Measurements from ENCODE around the gene BEND7.

The BEND7 gene

DNA sequence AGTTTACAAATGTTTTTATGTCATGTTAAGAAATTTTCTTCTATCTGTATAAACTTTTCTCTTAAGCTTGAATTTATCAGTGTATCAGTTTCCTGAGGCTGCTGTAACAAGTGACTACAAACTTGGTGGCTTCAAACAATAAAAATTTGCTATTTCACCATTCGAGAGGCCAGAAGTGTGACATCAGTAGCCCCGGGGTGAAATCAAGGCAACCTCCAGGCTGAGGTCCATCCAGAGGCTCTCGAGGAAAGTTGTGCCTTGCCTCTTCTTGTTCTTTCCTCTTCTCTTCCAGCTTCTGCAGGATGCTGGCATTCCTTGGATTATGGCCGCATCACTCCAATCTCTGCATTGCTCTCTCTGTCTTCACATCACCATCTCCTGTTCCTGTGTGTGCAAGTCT is 6.5 kb upstream of the BEND7 start:
- Histone ChIP-seq H3K4me1 (ENCODE audit: control insufficient read depth, low read length) (no peaks in the 10 kb centered on the region), H3K27ac (ENCODE audit: low read depth, low read length) (no peak overlapping the region), H3K27me3 (ENCODE audit: control insufficient read depth, low read length) (peaks cover 10% of the 10 kb centered on the region), H3K36me3 (ENCODE audit: control insufficient read depth, low read length) (no peaks in the 10 kb centered on the region), H3K4me3 (ENCODE audit: low read length) (no peak overlapping the region), H4K20me1 (ENCODE audit: control insufficient read depth, insufficient read depth, low read depth, low read length) (no peaks in the 10 kb centered on the region), H3K4me2 (ENCODE audit: low read length) (no peak overlapping the region), H3K9me2 (replicated peaks; ENCODE audit: control insufficient read depth, low read length) (no peaks in the 10 kb centered on the region), H3F3A (ENCODE audit: control insufficient read depth, insufficient read depth) (no peaks in the 10 kb centered on the region), H3K79me2 (ENCODE audit: control insufficient read depth, low read length) (no peaks in the 10 kb centered on the region), H3K9me3 (ENCODE audit: control insufficient read depth, insufficient read depth, low read length) (no peaks in the 10 kb centered on the region)
- TF ChIP-seq EZH2phosphoT487 (IDR thresholded peaks at IDR 0.05; ENCODE audit: borderline replicate concordance, low read length), result no peak
- TF ChIP-seq, protein P1, sequence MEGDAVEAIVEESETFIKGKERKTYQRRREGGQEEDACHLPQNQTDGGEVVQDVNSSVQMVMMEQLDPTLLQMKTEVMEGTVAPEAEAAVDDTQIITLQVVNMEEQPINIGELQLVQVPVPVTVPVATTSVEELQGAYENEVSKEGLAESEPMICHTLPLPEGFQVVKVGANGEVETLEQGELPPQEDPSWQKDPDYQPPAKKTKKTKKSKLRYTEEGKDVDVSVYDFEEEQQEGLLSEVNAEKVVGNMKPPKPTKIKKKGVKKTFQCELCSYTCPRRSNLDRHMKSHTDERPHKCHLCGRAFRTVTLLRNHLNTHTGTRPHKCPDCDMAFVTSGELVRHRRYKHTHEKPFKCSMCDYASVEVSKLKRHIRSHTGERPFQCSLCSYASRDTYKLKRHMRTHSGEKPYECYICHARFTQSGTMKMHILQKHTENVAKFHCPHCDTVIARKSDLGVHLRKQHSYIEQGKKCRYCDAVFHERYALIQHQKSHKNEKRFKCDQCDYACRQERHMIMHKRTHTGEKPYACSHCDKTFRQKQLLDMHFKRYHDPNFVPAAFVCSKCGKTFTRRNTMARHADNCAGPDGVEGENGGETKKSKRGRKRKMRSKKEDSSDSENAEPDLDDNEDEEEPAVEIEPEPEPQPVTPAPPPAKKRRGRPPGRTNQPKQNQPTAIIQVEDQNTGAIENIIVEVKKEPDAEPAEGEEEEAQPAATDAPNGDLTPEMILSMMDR (IDR thresholded peaks at IDR 0.05; ENCODE audit: low read depth, low read length, poor library complexity, severe bottlenecking), result no peak

DNA sequence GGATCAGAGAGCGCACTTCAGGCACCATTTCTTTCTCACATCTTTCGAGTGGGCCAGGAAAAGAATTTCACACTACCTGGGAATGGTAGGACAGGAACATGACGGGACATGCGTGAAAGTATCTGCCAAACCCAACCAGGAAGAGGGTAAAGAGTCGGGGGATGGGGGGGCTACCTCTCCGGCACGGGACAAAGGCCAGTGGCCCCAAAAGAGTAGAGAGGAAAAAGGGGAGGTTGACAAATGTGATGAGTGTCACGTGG is 830 bp upstream of the BEND7 start:
- Histone ChIP-seq H3K4me3 (ENCODE audit: low read length) (no peak overlapping the region), H3K27ac (ENCODE audit: low read depth, low read length) (no peak overlapping the region), H3K27me3 (ENCODE audit: control insufficient read depth, low read length) (peaks cover 37% of the 10 kb centered on the region), H3K36me3 (ENCODE audit: control insufficient read depth, low read length) (no peaks in the 10 kb centered on the region), H3K4me1 (ENCODE audit: control insufficient read depth, low read length) (no peaks in the 10 kb centered on the region), H4K20me1 (ENCODE audit: control insufficient read depth, insufficient read depth, low read depth, low read length) (no peaks in the 10 kb centered on the region), H3K9me2 (replicated peaks; ENCODE audit: control insufficient read depth, low read length) (no peaks in the 10 kb centered on the region), H3K79me2 (ENCODE audit: control insufficient read depth, low read length) (no peaks in the 10 kb centered on the region), H3K4me2 (ENCODE audit: low read length) (no peak overlapping the region), H3F3A (ENCODE audit: control insufficient read depth, insufficient read depth) (no peaks in the 10 kb centered on the region), H3K9me3 (ENCODE audit: control insufficient read depth, insufficient read depth, low read length) (no peaks in the 10 kb centered on the region)
- no peak for TF ChIP-seq EZH2phosphoT487 (IDR thresholded peaks at IDR 0.05; ENCODE audit: borderline replicate concordance, low read length)
- TF ChIP-seq, protein P1 (IDR thresholded peaks at IDR 0.05; ENCODE audit: low read depth, low read length, poor library complexity, severe bottlenecking), result no peak

DNA sequence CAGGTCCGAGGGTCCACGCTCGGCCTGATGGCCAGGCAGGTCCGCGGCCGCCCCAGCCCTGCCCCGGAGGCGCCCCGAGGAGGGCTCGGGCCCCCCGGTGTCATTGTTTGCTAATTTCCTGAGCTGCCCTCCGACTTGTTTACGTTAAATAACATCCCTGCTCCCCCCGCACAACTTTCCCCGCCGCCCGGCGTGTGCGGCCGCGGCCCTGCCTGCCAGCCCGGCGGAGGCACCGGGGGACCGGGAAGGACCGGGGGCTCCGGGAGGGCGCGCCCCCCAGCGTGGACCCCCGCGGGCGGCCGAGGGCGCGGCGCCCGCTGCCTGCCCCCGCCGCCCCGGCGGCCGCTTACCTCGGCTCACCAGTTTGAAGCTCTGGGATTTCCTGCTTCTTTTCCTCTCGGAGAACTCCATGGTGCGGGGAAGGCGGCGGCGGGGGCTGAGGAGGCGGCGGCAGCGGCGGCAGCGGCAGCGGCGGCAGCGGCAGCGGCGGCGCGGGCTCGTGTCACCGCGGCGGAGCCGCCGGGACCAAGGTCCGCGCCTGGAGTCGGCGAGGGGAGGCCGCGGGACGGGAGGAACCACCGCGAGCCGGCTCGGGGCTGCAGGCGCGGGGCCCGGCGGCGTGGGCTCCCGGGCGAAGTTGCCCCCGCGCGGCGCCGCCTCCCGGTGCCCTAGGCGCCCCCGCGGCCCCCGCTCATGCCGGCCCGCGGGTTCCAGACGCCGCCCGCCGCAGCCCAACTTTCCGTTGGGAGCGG is 515 bp downstream of the BEND7 start:
- H3K4me3 ChIP-seq (ENCODE audit: low read length), result no peak overlapping the region
- no peaks in the 10 kb centered on the region for H3K79me2 ChIP-seq (ENCODE audit: control insufficient read depth, low read length)
- H3F3A ChIP-seq (ENCODE audit: control insufficient read depth, insufficient read depth), result no peaks in the 10 kb centered on the region
- H3K9me3 ChIP-seq (ENCODE audit: control insufficient read depth, insufficient read depth, low read length), result no peaks in the 10 kb centered on the region
- H4K20me1 ChIP-seq (ENCODE audit: control insufficient read depth, insufficient read depth, low read depth, low read length), result no peaks in the 10 kb centered on the region
- H3K4me1 ChIP-seq (ENCODE audit: control insufficient read depth, low read length), result no peaks in the 10 kb centered on the region
- H3K4me2 ChIP-seq (ENCODE audit: low read length), result no peak overlapping the region
- TF ChIP-seq, protein P1 (IDR thresholded peaks at IDR 0.05; ENCODE audit: low read depth, low read length, poor library complexity, severe bottlenecking), result no peak
- TF ChIP-seq EZH2phosphoT487 (IDR thresholded peaks at IDR 0.05; ENCODE audit: borderline replicate concordance, low read length), result no peak
- H3K36me3 ChIP-seq (ENCODE audit: control insufficient read depth, low read length), result no peaks in the 10 kb centered on the region
- no peak overlapping the region for H3K27ac ChIP-seq (ENCODE audit: low read depth, low read length)
- peaks cover 42% of the 10 kb centered on the region for H3K27me3 ChIP-seq (ENCODE audit: control insufficient read depth, low read length)
- no peaks in the 10 kb centered on the region for H3K9me2 ChIP-seq (replicated peaks; ENCODE audit: control insufficient read depth, low read length)
